ENCODE results near the gene FEM1B.

FEM1B gene

DNA sequence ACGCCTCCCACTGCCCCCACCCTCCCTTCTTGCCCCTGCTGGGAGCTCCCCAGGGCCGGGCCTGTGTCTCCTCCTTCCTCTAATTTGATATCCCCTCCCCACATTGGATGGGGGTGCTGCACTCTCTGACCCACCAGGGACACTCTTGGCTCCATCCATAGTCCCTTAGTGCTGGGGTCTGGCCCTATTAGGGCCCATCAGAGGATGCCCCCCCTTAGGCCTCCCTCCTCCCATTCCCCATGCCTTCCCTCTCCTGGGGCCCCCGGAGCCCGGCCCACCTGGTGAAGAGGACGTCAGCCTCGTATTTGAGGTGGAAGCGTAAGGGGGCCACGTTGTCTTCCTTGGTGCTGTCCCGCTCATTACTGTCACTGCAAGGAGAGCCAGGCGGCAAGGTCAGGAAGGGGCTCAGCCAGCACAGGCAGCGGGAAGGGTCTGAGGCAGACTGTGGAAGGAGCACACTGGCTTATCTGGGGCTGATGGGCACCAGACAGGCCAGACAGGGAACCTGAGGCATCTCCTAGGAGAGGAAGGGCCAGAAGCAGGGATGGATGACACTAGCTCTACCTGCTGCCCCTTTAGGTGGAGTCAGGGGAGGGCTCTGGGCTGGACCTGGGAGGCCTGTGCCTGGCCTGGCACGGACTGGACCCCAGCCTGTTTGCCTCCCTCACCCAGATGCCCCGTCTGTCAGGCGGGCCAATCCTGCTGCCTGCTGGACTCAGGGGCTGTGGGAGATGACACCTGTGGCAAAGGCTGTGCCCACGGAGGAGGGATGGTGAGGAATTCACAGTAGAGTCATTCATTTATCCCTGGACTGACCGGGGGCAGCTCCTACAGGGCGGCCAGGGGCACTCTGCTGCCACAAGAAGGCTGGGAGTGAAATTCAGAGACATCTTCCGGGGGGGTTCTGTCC is 36.2 kb downstream of the FEM1B start:
- H3K27me3 ChIP-seq (ENCODE audit: low read depth, low read length) = no peaks in the 10 kb centered on the region
- H3K9me3 ChIP-seq (ENCODE audit: control insufficient read depth in 1 of 2, low read length in 2 of 2) = no peaks in the 10 kb centered on the region
- peaks cover 0 to 3% of the 10 kb centered on the region in 2 donors for H3K36me3 ChIP-seq (ENCODE audit: control insufficient read depth in 1 of 2, insufficient read depth in 2 of 2, low read length in 2 of 2)
- H3K4me3 ChIP-seq (ENCODE audit: low read depth in 1 of 2, low read length in 2 of 2) = no peak overlapping the region
- no peak overlapping the region for H3K27ac ChIP-seq (ENCODE audit: low read length)
- no peaks in the 10 kb centered on the region for H3K4me1 ChIP-seq (ENCODE audit: control insufficient read depth in 1 of 2, insufficient read depth in 2 of 2, low read length in 2 of 2)

DNA sequence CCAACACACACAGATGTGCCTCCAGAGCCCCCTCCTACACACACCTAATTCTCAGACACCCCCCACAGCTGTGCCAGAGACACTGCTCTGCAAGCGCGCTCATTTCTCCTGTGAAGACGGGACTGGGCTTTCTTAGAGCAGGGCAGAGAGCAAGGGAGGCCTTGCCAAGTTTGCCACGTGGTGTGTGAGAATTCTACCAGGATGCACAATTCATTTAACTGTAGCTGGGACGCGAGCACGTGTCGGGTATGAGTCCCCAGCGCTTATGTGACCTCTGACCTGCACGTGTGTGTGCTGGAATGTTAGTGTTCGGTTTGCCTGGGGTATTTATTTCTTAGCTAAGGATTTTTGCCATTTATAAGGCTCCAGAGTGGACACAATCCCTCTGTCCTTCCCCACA is 37.0 kb downstream of the FEM1B start:
- no peaks in the 10 kb centered on the region for H3K9me3 ChIP-seq (ENCODE audit: control insufficient read depth in 1 of 2, low read length in 2 of 2)
- H3K4me3 ChIP-seq (ENCODE audit: low read depth in 1 of 2, low read length in 2 of 2) = no peak overlapping the region
- peaks cover 0 to 3% of the 10 kb centered on the region in 2 donors for H3K36me3 ChIP-seq (ENCODE audit: control insufficient read depth in 1 of 2, insufficient read depth in 2 of 2, low read length in 2 of 2)
- no peak overlapping the region for H3K27ac ChIP-seq (ENCODE audit: low read length)
- H3K27me3 ChIP-seq (ENCODE audit: low read depth, low read length) = no peaks in the 10 kb centered on the region
- no peaks in the 10 kb centered on the region for H3K4me1 ChIP-seq (ENCODE audit: control insufficient read depth in 1 of 2, insufficient read depth in 2 of 2, low read length in 2 of 2)

DNA sequence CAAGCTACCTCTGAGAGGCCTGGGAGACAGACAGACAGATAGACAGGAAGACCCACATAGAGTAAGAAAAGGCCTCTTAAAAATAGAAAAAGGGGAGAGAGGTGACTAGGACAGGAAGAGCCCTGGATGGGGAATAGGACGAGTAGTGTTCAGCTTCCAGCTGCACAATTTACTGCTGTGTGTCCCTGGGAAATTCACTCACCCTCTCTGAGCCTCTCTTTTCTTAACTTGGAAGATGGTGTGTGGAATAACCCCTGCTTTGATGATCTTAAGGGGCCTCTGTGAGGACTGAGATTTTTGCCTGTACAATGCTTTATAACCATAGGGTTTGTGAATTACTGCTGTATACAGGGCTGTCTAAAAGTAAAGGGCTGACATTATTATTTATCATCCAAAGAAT is 37.5 kb downstream of the FEM1B start:
- Histone ChIP-seq H3K27ac (ENCODE audit: low read length) (no peak overlapping the region), H3K4me1 (ENCODE audit: control insufficient read depth in 1 of 2, insufficient read depth in 2 of 2, low read length in 2 of 2) (no peaks in the 10 kb centered on the region), H3K4me3 (ENCODE audit: low read depth in 1 of 2, low read length in 2 of 2) (no peak overlapping the region), H3K27me3 (ENCODE audit: low read depth, low read length) (no peaks in the 10 kb centered on the region), H3K36me3 (ENCODE audit: control insufficient read depth in 1 of 2, insufficient read depth in 2 of 2, low read length in 2 of 2) (peaks cover 0 to 3% of the 10 kb centered on the region in 2 donors), H3K9me3 (ENCODE audit: control insufficient read depth in 1 of 2, low read length in 2 of 2) (no peaks in the 10 kb centered on the region)

DNA sequence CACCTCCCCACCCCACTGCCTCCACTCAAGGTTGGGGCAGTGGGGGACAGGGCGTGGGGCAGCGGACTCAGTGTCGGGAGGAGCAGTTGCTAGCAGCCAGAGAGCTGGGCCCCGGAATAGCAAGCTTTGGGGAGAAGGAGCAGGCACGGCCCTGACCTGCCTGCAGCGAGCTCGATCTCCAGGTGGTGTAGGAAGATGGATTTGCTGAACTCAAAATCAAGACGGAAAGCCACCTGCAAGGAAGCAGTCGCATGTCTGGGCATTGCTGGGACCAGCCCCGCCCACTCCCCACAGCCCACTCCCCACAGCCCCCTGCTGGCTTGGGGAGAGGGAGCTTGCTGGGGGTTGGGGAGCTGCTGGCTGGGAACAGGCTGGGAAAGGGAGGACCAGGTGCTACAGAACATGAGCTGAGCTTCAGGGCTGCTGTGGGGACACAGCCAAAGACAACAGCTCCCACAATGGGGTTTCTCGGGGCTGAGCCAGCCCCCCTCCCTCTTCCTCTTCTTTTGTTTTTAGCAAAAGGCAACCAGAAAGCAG is 38.0 kb downstream of the FEM1B start:
- no peaks in the 10 kb centered on the region for H3K4me1 ChIP-seq (ENCODE audit: control insufficient read depth in 1 of 2, insufficient read depth in 2 of 2, low read length in 2 of 2)
- no peaks in the 10 kb centered on the region for H3K27me3 ChIP-seq (ENCODE audit: low read depth, low read length)
- H3K4me3 ChIP-seq (ENCODE audit: low read depth in 1 of 2, low read length in 2 of 2) = no peak overlapping the region
- peaks cover 0 to 3% of the 10 kb centered on the region in 2 donors for H3K36me3 ChIP-seq (ENCODE audit: control insufficient read depth in 1 of 2, insufficient read depth in 2 of 2, low read length in 2 of 2)
- H3K27ac ChIP-seq (ENCODE audit: low read length) = no peak overlapping the region
- H3K9me3 ChIP-seq (ENCODE audit: control insufficient read depth in 1 of 2, low read length in 2 of 2) = no peaks in the 10 kb centered on the region

DNA sequence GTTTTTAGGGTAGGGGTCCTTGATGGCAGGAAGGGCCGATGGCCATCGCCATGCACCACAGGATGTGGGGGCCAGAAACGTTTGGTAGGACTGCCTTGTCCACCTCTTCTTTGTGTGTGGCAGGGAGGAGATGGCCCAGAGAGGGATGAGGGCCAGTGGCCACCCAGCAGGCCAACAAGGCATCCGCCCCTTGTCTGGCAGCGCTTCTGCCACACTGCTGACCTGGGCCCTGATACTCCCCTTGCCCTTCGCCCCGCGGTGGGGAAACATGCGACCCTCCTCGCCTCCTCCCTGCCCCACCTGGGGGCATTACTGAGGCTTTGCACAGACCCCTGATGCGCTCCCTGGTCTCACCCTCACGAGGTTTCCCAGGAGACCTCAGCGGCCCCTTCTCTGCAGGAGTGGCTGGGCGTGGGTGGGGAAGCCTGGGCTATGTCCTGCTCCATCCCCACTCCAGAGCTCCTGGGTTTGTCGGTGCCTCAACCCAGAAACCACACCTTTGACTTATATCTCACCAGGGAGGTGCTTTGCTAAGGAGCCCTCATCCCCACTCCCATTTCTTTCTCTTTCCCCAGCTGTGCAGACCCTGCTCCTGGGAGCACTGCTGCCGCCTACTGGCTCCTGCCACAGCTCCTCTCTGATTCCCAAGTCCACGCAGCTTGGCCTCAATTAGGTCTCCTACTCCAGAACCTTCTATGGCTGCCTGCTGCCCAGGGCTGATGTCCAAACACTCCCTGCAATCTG is 38.7 kb downstream of the FEM1B start:
- peaks cover 0 to 3% of the 10 kb centered on the region in 2 donors for H3K36me3 ChIP-seq (ENCODE audit: control insufficient read depth in 1 of 2, insufficient read depth in 2 of 2, low read length in 2 of 2)
- no peaks in the 10 kb centered on the region for H3K4me1 ChIP-seq (ENCODE audit: control insufficient read depth in 1 of 2, insufficient read depth in 2 of 2, low read length in 2 of 2)
- no peak overlapping the region for H3K27ac ChIP-seq (ENCODE audit: low read length)
- no peaks in the 10 kb centered on the region for H3K9me3 ChIP-seq (ENCODE audit: control insufficient read depth in 1 of 2, low read length in 2 of 2)
- H3K4me3 ChIP-seq (ENCODE audit: low read depth in 1 of 2, low read length in 2 of 2) = no peak overlapping the region
- no peaks in the 10 kb centered on the region for H3K27me3 ChIP-seq (ENCODE audit: low read depth, low read length)

DNA sequence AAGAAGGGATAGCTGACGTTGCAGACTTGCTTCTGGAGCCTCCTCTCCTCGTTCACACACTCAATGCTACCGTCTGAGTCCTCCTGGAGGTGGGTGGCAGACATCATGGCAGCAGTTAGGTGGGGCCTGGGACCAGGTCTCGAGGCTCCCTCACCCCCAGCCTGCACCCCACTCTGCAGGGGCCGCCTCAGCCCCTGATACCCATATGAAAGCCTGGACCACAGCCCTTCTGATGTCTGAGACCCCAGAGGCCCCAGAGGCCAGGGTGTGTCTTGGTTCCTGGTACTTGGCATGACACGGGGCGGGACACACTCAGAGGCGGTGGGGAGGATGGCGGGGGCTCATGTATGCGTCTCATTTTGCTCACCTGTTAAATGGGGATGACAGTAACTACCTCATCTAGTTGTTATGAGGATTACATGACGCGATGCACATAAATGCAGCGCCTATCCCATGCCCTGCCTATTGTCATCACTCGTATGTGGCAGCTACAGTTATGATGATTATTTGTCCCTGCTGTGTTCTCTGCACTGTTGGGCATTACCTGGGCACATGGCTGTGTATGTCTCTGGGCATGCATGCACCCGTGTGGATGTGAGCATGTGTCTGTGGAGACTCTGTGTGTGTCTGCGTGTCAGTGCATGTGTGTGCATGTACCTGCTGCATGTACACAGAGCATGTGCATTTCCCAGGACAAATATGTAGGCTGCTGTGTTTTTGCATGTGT is 39.9 kb downstream of the FEM1B start:
- Histone ChIP-seq H3K4me1 (ENCODE audit: control insufficient read depth in 1 of 2, insufficient read depth in 2 of 2, low read length in 2 of 2) (no peaks in the 10 kb centered on the region), H3K9me3 (ENCODE audit: control insufficient read depth in 1 of 2, low read length in 2 of 2) (no peaks in the 10 kb centered on the region), H3K36me3 (ENCODE audit: control insufficient read depth in 1 of 2, insufficient read depth in 2 of 2, low read length in 2 of 2) (peaks cover 0 to 3% of the 10 kb centered on the region in 2 donors), H3K27me3 (ENCODE audit: low read depth, low read length) (no peaks in the 10 kb centered on the region), H3K27ac (ENCODE audit: low read length) (no peak overlapping the region), H3K4me3 (ENCODE audit: low read depth in 1 of 2, low read length in 2 of 2) (no peak overlapping the region)

DNA sequence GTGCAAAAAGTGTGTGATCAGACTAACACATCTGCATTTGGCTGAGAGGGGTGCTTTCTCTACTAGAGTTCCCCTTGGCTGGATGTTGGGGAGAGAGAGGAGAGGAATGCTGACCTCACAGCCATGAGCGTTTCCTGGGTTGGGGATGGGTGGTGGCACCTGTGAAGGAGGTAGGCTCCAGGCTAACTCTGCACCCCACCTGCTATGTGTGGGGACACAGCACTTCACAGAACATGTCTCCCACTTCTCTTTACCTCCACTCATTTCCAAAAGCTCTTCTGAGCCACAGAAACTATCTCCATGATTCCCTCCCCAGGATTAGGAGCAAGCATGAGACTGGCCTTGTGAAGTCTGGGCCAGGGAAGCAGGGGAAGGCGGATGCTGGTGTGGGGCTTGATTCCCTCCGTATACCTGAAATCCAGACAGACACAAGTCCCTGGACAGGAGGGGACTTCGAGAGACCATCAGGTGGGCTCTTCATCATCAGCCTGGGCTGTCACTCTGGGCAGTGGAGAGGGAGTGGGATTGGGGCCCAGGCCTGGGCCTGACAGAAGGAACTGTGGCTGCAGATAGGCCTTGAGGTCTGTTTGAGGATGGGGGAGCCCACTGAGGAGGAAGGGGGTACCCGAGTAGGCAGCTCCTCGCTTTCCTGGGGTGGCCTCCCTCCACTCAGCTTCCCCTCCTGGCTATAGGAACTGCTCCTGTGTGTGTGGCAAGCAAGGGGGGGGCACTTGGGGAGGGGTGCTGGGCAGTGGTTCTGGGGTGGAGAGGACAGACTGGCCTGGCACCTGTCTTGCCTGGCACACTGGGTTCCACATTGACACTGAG is 40.7 kb downstream of the FEM1B start:
- H3K36me3 ChIP-seq (ENCODE audit: control insufficient read depth in 1 of 2, insufficient read depth in 2 of 2, low read length in 2 of 2) = peaks cover 0 to 3% of the 10 kb centered on the region in 2 donors
- no peak overlapping the region for H3K4me3 ChIP-seq (ENCODE audit: low read depth in 1 of 2, low read length in 2 of 2)
- no peak overlapping the region for H3K27ac ChIP-seq (ENCODE audit: low read length)
- no peaks in the 10 kb centered on the region for H3K27me3 ChIP-seq (ENCODE audit: low read depth, low read length)
- H3K4me1 ChIP-seq (ENCODE audit: control insufficient read depth in 1 of 2, insufficient read depth in 2 of 2, low read length in 2 of 2) = no peaks in the 10 kb centered on the region
- no peaks in the 10 kb centered on the region for H3K9me3 ChIP-seq (ENCODE audit: control insufficient read depth in 1 of 2, low read length in 2 of 2)

DNA sequence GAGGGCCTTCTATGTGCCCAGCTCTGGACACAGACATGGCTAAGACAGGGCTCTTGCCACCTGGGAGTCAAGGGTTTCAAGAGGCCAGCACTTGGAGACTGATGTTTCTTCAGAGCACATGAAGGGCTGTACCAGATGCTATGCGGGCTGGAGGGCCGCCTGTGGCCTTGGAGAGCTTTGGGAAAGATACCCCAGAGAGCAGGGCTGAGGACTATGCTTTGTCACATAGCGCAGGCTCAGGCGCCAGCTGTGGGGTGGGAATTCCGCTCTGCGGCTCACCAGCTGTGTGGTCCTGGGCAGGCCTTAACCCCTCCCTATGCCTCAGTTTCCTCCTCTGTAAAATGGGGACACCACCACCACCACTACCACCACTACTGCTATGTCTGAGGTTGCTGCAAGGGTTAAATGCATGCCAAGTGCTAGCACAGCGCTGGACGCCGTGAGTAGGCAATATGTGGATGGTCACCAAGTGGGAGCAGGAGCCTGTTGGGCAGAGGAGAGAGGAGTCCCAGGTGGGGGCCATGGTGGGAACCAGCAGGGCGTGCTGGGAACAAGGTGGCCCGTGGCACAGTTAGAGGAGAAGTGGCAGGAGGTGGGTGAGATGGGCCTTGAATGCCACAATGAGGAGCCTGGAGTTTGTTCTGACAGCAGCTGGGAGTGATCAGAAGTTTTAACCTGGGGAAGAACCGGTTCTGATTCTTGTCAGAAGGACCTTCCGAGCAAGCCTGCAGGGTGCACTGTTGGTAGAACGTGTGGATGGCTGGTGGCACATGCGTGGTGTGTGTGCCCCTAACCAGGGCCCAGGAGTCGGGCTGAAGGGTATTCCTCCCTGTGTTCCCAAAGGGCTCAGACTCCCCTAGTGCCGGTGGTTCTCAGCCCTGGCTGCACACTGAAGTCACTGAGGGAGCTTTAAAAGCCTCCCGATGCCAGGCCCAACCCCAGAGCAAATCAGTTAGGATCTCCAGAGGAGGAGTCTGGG is 41.7 kb downstream of the FEM1B start:
- peaks cover 0 to 3% of the 10 kb centered on the region in 2 donors for H3K36me3 ChIP-seq (ENCODE audit: control insufficient read depth in 1 of 2, insufficient read depth in 2 of 2, low read length in 2 of 2)
- no peak overlapping the region for H3K4me3 ChIP-seq (ENCODE audit: low read depth in 1 of 2, low read length in 2 of 2)
- H3K27me3 ChIP-seq (ENCODE audit: low read depth, low read length) = no peaks in the 10 kb centered on the region
- H3K9me3 ChIP-seq (ENCODE audit: control insufficient read depth in 1 of 2, low read length in 2 of 2) = no peaks in the 10 kb centered on the region
- no peak overlapping the region for H3K27ac ChIP-seq (ENCODE audit: low read length)
- H3K4me1 ChIP-seq (ENCODE audit: control insufficient read depth in 1 of 2, insufficient read depth in 2 of 2, low read length in 2 of 2) = no peaks in the 10 kb centered on the region

DNA sequence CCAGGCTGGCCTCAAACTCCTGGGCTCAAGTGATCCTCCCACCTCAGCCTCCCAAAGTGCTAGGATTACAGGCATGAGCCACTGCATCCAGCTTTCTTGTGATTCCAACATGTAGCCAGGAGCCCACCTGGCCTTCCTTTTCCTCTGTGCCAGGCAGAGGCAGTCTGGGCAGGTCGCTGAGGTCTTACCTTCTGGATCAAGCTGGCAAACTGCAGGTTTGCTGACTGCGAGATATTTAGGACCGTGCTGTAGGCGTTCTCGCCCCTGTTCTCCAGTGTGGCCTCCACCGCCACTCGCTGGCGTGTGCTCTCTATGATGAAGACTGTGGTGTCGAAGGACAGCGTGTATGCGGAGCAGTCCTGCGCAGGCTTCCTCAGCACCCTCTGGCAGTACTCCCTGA is 42.5 kb downstream of the FEM1B start:
- H3K27me3 ChIP-seq (ENCODE audit: low read depth, low read length) = no peaks in the 10 kb centered on the region
- H3K9me3 ChIP-seq (ENCODE audit: control insufficient read depth in 1 of 2, low read length in 2 of 2) = no peaks in the 10 kb centered on the region
- peaks cover 0 to 3% of the 10 kb centered on the region in 2 donors for H3K36me3 ChIP-seq (ENCODE audit: control insufficient read depth in 1 of 2, insufficient read depth in 2 of 2, low read length in 2 of 2)
- no peaks in the 10 kb centered on the region for H3K4me1 ChIP-seq (ENCODE audit: control insufficient read depth in 1 of 2, insufficient read depth in 2 of 2, low read length in 2 of 2)
- no peak overlapping the region for H3K4me3 ChIP-seq (ENCODE audit: low read depth in 1 of 2, low read length in 2 of 2)
- no peak overlapping the region for H3K27ac ChIP-seq (ENCODE audit: low read length)

DNA sequence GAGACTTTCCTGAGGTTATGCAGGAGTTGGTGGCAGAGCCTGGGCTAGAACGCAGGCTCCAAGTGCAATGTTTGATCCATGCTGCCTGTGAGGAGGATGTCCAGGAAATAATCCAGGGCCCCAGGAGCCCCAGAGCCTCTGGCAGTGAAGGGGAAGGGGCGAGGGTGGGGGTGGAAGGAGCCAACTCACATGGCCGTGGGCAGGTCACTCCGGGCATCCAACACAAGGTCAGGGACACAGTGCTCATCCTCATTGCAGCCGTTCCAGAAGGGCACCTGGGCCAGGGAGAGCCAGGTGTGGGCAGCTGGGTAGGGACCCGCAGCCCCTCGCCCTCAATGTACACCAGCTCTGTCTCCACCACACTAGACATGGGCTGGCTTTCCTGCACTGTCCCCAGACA is 43.7 kb downstream of the FEM1B start:
- Histone ChIP-seq H3K36me3 (ENCODE audit: control insufficient read depth in 1 of 2, insufficient read depth in 2 of 2, low read length in 2 of 2) (peaks cover 0 to 3% of the 10 kb centered on the region in 2 donors), H3K27me3 (ENCODE audit: low read depth, low read length) (no peaks in the 10 kb centered on the region), H3K4me1 (ENCODE audit: control insufficient read depth in 1 of 2, insufficient read depth in 2 of 2, low read length in 2 of 2) (no peaks in the 10 kb centered on the region), H3K9me3 (ENCODE audit: control insufficient read depth in 1 of 2, low read length in 2 of 2) (no peaks in the 10 kb centered on the region), H3K4me3 (ENCODE audit: low read depth in 1 of 2, low read length in 2 of 2) (no peak overlapping the region), H3K27ac (ENCODE audit: low read length) (no peak overlapping the region)
